ENCODE data around the gene SKA1.

Gene SKA1

DNA sequence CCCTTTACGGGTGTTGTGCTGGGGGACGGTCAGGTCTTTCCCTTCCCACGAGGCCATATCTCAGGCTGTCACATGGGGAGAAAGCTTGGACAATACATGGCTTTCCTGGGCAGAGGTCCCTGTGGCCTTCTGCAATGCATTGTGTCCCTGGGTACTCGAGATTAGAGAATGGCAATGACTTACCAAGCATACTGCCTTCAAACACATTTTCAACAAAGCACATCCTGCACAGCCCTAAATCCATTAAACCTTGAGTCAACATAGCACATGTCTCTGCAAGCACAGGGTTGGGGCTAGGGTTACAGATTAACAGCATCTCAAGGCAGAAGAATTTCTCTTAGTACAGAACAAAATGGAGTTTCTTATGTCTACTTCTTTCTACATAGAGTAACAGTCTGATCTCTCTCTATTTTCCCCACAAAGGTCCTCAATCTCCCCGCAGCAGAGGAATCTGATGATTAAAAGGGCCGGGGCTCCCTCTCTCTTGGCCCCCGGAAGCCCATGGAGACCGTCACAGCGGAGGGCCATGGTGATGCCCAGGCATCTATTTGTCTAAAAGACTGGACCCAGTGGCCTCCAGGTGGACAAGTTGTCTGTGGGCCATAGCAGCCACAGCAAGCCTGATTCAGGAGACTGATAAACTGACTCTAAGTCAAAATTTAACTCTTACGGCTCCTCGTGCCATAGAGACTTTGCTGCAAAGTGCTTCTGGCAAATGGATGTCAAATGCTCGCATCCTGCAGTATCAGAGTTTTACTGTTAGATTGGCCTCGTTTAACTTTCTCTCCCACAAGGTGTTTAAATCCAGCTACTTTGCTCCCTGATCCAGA lies 30.1 kb downstream of the SKA1 start:
- 0 out of 2 replicates have a peak, but pooled peaks have one; percentile 9 for TF ChIP-seq GATA2 (IDR thresholded peaks at IDR 0.05; ENCODE audit: low read depth, low read length)

DNA sequence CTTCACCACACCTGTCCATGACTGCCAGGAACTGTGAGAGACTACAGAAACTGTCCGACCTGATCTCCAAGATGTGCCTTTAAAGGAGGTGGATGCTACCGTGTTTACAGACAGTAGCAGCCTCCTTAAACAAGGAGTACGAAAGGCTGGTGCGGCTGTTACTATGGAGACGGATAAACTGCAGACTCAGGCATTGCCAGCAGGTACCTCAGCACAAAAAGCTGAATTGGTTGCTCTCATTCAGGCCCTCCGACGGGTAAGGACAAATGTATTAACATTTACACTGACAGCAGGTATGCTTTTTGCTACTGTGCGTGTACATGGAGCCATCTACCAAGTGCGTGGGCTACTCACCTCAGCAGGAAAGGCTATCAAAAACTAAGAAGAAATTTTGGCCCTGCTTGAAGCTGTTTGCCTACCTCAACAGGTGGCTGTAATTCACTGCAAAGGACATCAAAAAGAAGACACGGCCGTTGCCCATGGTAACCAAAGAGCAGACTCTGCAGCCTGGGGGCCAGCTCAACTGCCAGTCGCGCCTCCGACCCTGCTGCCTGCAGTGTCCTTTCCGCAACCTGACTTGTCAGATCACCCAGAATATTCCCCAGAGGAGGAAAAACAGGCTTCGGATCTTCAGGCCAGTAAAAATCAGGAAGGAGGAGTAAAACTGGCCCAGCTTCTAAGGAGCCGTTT lies 30.9 kb downstream of the SKA1 start:
- TF ChIP-seq GATA3 (IDR thresholded peaks at IDR 0.05; ENCODE audit: low read depth, low read length): no peak
- no peak for TF ChIP-seq GATA2 (IDR thresholded peaks at IDR 0.05; ENCODE audit: low read depth, low read length)

DNA sequence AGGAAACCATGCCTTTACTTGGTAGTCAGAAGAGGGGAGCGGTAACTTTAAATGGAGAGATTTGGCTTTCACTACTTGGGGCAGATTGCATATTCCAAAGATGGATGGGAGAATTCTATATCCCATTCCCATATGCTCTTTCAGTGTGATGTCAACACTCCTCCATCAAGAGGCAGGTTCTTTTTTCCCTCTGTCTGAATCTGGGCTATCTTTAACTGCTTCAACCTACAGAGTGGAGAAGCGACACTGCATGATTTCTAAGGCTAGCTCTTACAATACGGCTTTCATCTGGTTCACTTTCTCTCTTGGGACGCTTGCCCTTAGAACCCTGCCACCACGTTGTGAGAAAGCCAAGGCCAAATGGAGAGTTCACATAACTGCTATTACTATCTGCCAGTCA lies 34.4 kb downstream of the SKA1 start:
- TF ChIP-seq GATA3 (IDR thresholded peaks at IDR 0.05; ENCODE audit: low read depth, low read length) (no peak), GATA2 (IDR thresholded peaks at IDR 0.05; ENCODE audit: low read depth, low read length) (no peak)

DNA sequence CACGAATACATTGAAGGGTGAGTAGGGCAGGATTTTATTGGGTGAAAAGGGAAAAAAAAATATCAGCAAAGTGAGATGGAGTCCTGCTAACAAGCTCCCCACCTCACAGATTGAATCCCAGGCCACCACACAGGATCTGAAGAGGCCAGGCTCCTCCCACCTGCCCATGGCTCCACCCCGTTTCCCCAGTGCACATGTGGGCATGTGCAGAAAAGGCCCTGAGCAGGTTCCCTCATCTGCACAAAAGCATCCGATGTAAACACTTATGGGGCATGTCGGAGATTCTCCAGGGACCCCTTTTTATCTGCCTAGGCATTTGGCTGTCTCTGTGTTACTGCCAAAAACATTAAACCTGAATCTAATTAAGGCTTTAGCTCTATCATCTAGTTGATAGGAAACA lies 35.2 kb downstream of the SKA1 start:
- TF ChIP-seq GATA3 (IDR thresholded peaks at IDR 0.05; ENCODE audit: low read depth, low read length) (no peak), GATA2 (IDR thresholded peaks at IDR 0.05; ENCODE audit: low read depth, low read length) (no peak)

DNA sequence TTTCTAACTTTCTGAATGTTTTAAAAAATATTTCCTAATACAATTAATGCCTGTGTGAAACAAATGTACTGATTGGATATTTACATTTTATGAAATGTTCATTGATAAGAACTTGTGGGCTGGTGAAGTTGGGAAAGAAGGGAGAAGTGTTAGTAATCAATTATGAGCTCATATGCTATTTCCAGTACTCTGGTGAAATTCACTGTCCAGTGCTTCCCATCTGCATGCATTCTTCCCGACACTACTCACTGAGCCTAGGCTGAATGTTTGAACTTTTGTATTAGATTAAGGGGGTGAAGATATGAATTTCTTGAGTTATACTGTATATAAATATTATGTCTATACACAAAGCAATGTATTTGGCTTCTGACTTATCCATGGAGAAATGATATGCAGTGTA lies 36.0 kb downstream of the SKA1 start:
- TF ChIP-seq GATA2 (IDR thresholded peaks at IDR 0.05; ENCODE audit: low read depth, low read length): no peak
- TF ChIP-seq GATA3 (IDR thresholded peaks at IDR 0.05; ENCODE audit: low read depth, low read length): no peak

DNA sequence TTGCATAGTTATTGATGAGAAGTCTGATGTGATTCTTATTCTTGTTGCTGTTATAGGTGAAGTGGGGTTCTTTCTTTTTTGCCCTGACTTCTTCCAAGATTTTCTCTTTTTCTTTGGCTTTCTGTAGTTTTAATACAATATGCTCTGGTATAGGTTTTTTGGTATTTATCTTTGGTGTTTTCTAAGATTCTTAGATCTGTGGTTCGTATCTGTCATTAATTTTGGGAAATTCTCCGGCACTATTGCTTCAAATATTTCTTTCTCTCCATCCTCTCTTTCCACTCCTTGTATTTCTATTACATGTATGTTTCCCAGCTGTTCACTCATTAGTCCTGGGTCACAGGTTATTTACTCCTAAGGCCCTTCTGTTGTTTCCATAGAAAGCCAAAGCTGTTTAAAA lies 43.8 kb downstream of the SKA1 start:
- TF ChIP-seq GATA2 (IDR thresholded peaks at IDR 0.05; ENCODE audit: low read depth, low read length) (no peak), GATA3 (IDR thresholded peaks at IDR 0.05; ENCODE audit: low read depth, low read length) (no peak)

DNA sequence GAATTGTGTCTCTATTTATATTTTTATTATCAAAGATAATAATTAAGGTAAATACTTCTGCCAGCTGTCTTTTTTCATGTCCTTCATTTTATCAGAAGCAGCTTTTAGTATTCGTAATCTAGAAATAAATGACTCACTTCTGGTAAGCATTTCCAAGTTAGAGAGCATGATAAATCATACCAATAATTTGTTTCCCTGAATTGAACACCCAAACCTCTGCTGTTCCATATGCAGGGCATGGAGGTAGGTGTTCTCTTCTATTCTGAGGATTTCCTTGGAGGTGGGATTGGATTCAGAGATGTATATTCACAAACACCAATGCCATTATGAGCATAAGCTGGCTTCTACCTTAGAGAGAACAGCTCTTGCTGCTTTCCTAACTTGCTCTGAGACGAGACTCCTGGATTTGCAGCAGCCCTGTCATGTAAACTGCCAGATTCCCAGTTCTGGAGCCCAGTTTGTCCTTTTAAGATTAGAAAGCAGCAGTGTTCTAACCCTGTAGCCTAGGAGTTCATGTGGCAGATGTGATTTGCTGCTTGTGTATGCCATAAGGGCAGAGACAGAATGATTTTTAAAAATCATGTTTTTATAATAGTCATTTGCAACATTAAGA lies 47.5 kb downstream of the SKA1 start:
- TF ChIP-seq GATA3 (IDR thresholded peaks at IDR 0.05; ENCODE audit: low read depth, low read length): no peak
- no peak for TF ChIP-seq GATA2 (IDR thresholded peaks at IDR 0.05; ENCODE audit: low read depth, low read length)

DNA sequence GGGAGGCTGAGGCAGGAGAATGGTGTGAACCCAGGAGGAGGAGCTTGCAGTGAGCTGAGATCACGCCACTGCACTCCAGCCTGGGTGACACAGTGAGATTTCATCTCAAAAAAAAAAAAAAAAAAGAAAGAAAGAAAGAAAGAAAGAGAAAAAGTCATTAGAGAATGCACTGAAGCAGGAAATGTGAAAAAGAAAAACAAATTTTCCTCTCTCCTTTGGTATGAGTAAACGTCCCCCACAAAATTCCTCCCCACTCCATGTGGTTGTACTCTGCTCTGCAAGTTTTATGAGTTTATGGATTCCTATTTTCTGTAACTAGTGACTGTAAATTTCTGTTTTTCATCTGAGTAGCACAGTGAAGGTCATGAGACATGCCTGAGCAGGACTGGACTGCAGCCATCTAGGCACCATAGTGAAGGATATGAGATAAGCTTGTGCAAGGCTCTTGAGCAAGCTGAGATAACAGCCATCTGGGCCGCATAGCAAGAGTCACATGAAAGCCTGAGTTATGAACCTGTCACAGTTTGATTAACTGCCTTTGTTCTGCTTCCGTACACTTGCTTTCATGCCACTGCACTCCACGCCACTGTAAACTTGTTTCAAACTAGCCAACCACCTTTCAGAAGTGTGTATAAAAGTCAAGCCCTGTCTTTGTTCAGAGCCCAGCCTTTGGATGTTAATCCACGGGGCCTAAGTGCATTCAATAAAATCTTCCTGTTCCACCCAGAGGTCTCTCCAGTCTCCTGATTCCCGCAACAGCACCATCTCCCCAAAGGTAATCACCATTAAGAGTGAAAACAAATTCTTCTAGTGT lies 50.2 kb downstream of the SKA1 start:
- TF ChIP-seq GATA3 (IDR thresholded peaks at IDR 0.05; ENCODE audit: low read depth, low read length): no peak
- TF ChIP-seq GATA2 (IDR thresholded peaks at IDR 0.05; ENCODE audit: low read depth, low read length): no peak

DNA sequence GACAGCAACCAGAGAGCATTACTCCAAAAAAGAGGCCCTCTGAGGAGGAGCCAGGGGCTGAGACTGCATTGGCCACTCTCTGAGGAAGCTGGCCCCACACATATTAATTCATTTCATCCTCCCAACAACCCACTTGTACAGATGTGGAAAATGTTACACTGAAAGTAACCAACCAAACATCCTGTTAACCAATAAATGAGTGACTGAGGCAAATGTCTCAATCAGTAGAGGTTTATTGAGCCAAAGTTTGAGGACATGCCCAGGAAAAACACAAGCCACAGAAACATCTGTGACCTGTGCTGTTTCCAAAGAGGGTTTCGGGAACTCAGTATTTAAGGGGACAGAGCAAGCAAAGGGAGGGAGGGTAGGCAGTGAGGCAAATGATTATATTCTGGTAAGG lies 53.0 kb downstream of the SKA1 start:
- no peak for TF ChIP-seq GATA3 (IDR thresholded peaks at IDR 0.05; ENCODE audit: low read depth, low read length)
- TF ChIP-seq GATA2 (IDR thresholded peaks at IDR 0.05; ENCODE audit: low read depth, low read length): no peak

DNA sequence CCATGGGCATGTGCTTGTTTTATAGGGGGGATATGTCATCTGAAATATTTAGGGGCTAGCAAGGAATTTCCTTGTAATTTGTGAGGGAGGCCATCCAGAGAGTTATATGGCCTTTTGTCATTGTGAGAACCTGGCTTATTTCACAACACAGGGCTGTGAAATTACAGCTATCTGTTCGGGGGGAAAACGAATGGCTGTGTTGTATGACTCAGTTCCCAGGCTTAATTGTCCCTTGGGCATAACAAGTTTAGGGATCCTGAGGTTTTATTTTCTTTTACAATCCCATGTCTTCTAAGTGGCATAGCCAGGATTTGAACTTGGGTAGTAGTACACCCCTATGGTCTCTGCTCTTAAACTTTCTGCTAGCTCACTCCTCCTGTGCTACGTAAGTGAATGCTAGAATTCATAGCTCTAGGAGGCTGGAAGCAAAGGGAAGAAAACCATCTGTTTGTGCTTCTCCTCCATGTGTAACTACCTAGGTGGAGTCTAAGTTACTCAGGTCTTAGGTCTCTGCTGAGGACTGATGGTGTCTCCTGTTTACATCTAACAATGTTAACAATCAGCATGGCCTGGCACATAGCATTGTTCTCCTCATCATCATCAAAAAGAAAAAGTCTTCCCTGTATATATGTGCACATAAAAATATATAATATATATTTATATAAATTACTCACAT lies 53.8 kb downstream of the SKA1 start:
- no peak for TF ChIP-seq GATA3 (IDR thresholded peaks at IDR 0.05; ENCODE audit: low read depth, low read length)
- no peak for TF ChIP-seq GATA2 (IDR thresholded peaks at IDR 0.05; ENCODE audit: low read depth, low read length)

DNA sequence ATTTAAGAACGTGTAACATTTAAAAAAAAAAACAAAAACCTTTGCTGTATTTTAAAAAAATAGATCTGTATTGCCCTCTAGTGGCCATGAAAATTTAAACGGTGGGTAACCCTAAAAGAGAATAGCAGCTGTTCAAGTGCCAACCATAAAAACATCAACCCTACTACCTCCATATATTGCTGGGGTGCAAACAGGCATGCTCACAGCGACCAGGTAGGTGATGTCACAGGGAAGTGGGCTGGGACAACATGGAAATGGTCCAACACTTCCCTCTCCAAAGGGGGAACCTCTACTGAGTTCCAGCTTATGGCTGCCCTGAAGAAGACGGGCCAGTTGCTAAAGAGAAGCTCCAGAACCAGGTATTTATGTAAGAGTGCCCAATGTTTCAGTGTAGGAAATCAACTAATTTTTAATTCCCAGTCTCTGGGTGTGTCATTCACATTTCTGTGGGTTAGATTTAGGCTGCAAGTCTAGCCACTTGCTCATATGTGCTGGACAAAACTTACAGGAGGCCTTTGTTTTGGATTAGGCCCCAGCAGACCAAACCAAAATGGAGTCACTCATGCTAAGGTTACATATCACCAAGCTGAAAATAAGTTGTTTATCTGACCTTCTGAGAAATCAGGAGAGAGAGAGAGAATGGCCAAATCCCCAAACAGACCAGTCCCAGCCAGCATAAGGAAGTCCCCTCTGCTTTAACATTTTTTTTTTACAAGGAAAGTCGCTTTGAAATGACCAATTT lies 54.5 kb downstream of the SKA1 start:
- TF ChIP-seq GATA3 (IDR thresholded peaks at IDR 0.05; ENCODE audit: low read depth, low read length) (no peak), GATA2 (IDR thresholded peaks at IDR 0.05; ENCODE audit: low read depth, low read length) (no peak)

DNA sequence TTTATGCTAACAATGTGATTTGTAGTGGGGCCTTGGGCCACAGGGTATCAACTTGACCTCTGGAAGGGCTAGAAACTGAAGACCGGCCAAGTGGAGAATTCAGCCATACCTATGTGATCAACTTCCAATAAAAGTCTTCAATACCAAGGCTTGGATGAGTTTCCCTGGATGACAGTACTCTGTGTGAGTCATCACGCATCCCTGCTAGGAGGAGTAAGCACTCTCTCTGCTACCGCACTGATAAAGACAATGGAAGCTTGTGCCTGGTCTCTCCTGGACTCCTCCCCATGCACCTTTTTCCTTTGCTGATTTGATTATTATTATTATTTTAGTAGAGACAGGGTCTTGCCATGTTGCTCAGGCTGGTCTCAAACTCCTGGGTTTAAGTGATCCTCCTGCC lies 58.1 kb downstream of the SKA1 start:
- no peak for TF ChIP-seq GATA3 (IDR thresholded peaks at IDR 0.05; ENCODE audit: low read depth, low read length)
- TF ChIP-seq GATA2 (IDR thresholded peaks at IDR 0.05; ENCODE audit: low read depth, low read length): no peak

DNA sequence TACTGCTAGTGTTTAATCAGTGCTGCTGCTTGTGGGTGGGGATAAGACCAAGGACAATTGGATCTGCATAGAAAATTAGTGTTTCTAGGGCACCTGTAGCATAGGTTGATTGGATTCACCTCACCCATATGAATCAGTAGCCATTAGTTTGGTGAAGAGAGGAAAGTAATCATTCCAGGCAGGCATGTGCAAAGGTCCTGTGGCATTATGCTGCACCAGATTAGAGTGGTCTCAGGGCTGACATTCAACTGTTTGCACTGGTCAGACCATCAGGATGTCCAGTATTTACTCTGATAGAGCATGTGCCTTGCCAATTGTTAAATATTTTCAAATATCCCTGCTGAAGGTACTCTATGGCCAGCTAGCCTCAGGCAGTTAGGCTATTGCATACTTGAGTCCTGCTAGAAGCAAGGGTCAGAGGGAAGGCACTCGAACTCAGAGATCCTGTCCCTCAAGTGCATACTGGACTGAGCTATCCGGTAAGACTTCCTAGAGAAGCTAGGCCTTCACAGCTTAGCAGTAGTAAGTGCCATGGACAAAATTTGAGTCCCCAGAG lies 64.7 kb downstream of the SKA1 start:
- TF ChIP-seq GATA2 (IDR thresholded peaks at IDR 0.05; ENCODE audit: low read depth, low read length) (no peak), GATA3 (IDR thresholded peaks at IDR 0.05; ENCODE audit: low read depth, low read length) (no peak)
